Astrocyte (in vitro differentiated cells and primary cell): ENCODE results near the gene BCKDHB. TPM values are rescaled to one million over a fixed set of nuclear protein-coding genes. Genes with fewer than 3 reads are reported as not detected.

Experiments
- DNase-seq: peaks from one replicate; pipeline ENCODE4 v3.0.0-alpha.2; 2010; ENCODE audit warnings: low read depth
- FAIRE-seq: peaks from 2 replicates; lab custom pipeline; 2011; peaks lifted over from hg19 to GRCh38; lab: Jason Lieb, UNC
- H2AFZ ChIP-seq: 2 replicates; pipeline ENCODE4 v1.6.0; 2012; ENCODE audit warnings: low read depth, low read length, inconsistent platforms
- H3K27ac ChIP-seq: 2 replicates; pipeline ENCODE4 v1.5.1; 2011; ENCODE audit warnings: low read depth, low read length, inconsistent platforms
- H3K27me3 ChIP-seq: 2 replicates; pipeline ENCODE4 v1.6.0; 2011; ENCODE audit warnings: low read length, inconsistent platforms; ENCODE audit not compliant: insufficient read depth
- H3K36me3 ChIP-seq: 2 replicates; pipeline ENCODE4 v1.5.1; 2011; ENCODE audit warnings: low read length, inconsistent platforms; ENCODE audit not compliant: insufficient read depth
- H3K4me1 ChIP-seq: 2 replicates; pipeline ENCODE4 v1.5.1; 2011; ENCODE audit warnings: low read length, inconsistent platforms; ENCODE audit not compliant: insufficient read depth
- H3K4me2 ChIP-seq: 2 replicates; pipeline ENCODE4 v1.6.0; 2012; ENCODE audit warnings: low read length, inconsistent platforms
- H3K4me3 ChIP-seq: 2 replicates; pipeline ENCODE4 v1.5.1; 2011; ENCODE audit warnings: low read depth, mild to moderate bottlenecking, low read length, inconsistent platforms; ENCODE audit not compliant: insufficient read depth
- H3K79me2 ChIP-seq: 2 replicates; pipeline ENCODE4 v1.6.0; 2012; ENCODE audit warnings: mild to moderate bottlenecking, low read length, inconsistent platforms; ENCODE audit not compliant: insufficient read depth
- H3K9ac ChIP-seq: 2 replicates; pipeline ENCODE4 v1.6.0; 2012; ENCODE audit warnings: mild to moderate bottlenecking, low read length, inconsistent platforms
- H3K9me3 ChIP-seq: 2 replicates; pipeline ENCODE4 v1.5.1; 2012; ENCODE audit warnings: low read depth, mild to moderate bottlenecking, low read length, inconsistent platforms; ENCODE audit not compliant: insufficient read depth
- H4K20me1 ChIP-seq: 2 replicates; pipeline ENCODE4 v1.6.0; 2012; ENCODE audit warnings: low read length, inconsistent platforms; ENCODE audit not compliant: insufficient read depth
- H3K27ac Mint-ChIP-seq: one replicate; pipeline ENCODE4 v1.8.0; 2021; ENCODE audit warnings: mild to moderate bottlenecking, mixed read lengths; ENCODE audit not compliant: unreplicated experiment
- H3K27me3 Mint-ChIP-seq: one replicate; pipeline ENCODE4 v1.8.0; 2021; ENCODE audit warnings: low read depth, mixed read lengths; ENCODE audit not compliant: unreplicated experiment
- H3K36me3 Mint-ChIP-seq: one replicate; pipeline ENCODE4 v1.8.0; 2021; ENCODE audit warnings: low read depth, mixed read lengths; ENCODE audit not compliant: unreplicated experiment
- H3K4me1 Mint-ChIP-seq: one replicate; pipeline ENCODE4 v1.8.0; 2021; ENCODE audit warnings: low read depth, mixed read lengths; ENCODE audit not compliant: unreplicated experiment
- H3K4me3 Mint-ChIP-seq: one replicate; pipeline ENCODE4 v1.8.0; 2021; ENCODE audit warnings: mild to moderate bottlenecking, moderate library complexity, mixed read lengths; ENCODE audit not compliant: unreplicated experiment
- H3K9me3 Mint-ChIP-seq: one replicate; pipeline ENCODE4 v1.8.0; 2021; ENCODE audit warnings: mild to moderate bottlenecking, mixed read lengths; ENCODE audit not compliant: unreplicated experiment
- CTCF ChIP-seq: IDR thresholded peaks from 2 replicates; pipeline ENCODE4 v1.5.1; 2011; ENCODE audit warnings: low read depth, mild to moderate bottlenecking, inconsistent platforms, low read length, moderate library complexity; ENCODE audit not compliant: insufficient read depth
- EZH2 ChIP-seq: IDR thresholded peaks from 2 replicates; pipeline ENCODE4 v1.6.1; 2012; ENCODE audit warnings: mild to moderate bottlenecking, low read length, inconsistent platforms; ENCODE audit not compliant: insufficient read depth
- total RNA-seq: library from RNA; stranded (reverse); gene quantifications from 2 replicates; pipeline ENCODE4 v1.2.1, GENCODE V29; 2021

Gene BCKDHB
- total RNA-seq, 1 donor from 2014 or later: 18.4 TPM

- Mint-ChIP-seq H3K27me3 (no peaks in the 10 kb centered on the region), H3K27ac (no peak overlapping the region), H3K9me3 (no peaks in the 10 kb centered on the region), H3K36me3 (peaks cover 4% of the 10 kb centered on the region), H3K4me3 (no peak overlapping the region), H3K4me1 (no peaks in the 10 kb centered on the region)
- no peak for DNase-seq
- Histone ChIP-seq H3K36me3 (no peaks in the 10 kb centered on the region), H2AFZ (no peak overlapping the region), H3K4me1 (no peaks in the 10 kb centered on the region), H4K20me1 (no peaks in the 10 kb centered on the region), H3K4me2 (no peak overlapping the region), H3K9me3 (no peaks in the 10 kb centered on the region), H3K27me3 (no peaks in the 10 kb centered on the region), H3K9ac (no peak overlapping the region), H3K4me3 (no peak overlapping the region), H3K79me2 (no peaks in the 10 kb centered on the region), H3K27ac (no peak overlapping the region)
- no peak for FAIRE-seq
- TF ChIP-seq EZH2: no peak
- TF ChIP-seq CTCF: no peak
Observed at GRCh38 chr6:80156221-80156620, 49.8 kb downstream of the BCKDHB start.

GRCh38 chr6:80158478-80158989, 52.1 kb downstream of the BCKDHB start:
- DNase-seq (no peak), FAIRE-seq (no peak)
- Histone ChIP-seq H3K79me2 (no peaks in the 10 kb centered on the region), H2AFZ (no peak overlapping the region), H3K36me3 (no peaks in the 10 kb centered on the region), H3K4me1 (peaks cover 1% of the 10 kb centered on the region), H3K9me3 (no peaks in the 10 kb centered on the region), H3K27ac (no peak overlapping the region), H3K4me2 (no peak overlapping the region), H4K20me1 (no peaks in the 10 kb centered on the region), H3K27me3 (no peaks in the 10 kb centered on the region), H3K4me3 (no peak overlapping the region), H3K9ac (no peak overlapping the region)
- Mint-ChIP-seq H3K36me3 (peaks cover 2% of the 10 kb centered on the region), H3K9me3 (no peaks in the 10 kb centered on the region), H3K27me3 (no peaks in the 10 kb centered on the region), H3K4me3 (no peak overlapping the region), H3K4me1 (no peaks in the 10 kb centered on the region), H3K27ac (no peak overlapping the region)
- no peak for TF ChIP-seq CTCF
- no peak for TF ChIP-seq EZH2

GRCh38 chr6:80161434-80161833, 55.0 kb downstream of the BCKDHB start:
- no peak overlapping the region for H3K9ac ChIP-seq
- FAIRE-seq (no peak), DNase-seq (no peak)
- H2AFZ ChIP-seq: no peak overlapping the region
- H3K4me3 Mint-ChIP-seq: no peak overlapping the region
- H3K36me3 ChIP-seq: no peaks in the 10 kb centered on the region
- H3K79me2 ChIP-seq: no peaks in the 10 kb centered on the region
- H3K27ac Mint-ChIP-seq: no peak overlapping the region
- no peaks in the 10 kb centered on the region for H3K9me3 ChIP-seq
- no peaks in the 10 kb centered on the region for H3K27me3 Mint-ChIP-seq
- no peaks in the 10 kb centered on the region for H3K36me3 Mint-ChIP-seq
- H3K27me3 ChIP-seq: no peaks in the 10 kb centered on the region
- peaks cover 7% of the 10 kb centered on the region for H3K4me1 ChIP-seq
- H3K27ac ChIP-seq: no peak overlapping the region
- TF ChIP-seq EZH2 (no peak), CTCF (no peak)
- no peak overlapping the region for H3K4me3 ChIP-seq
- peaks cover 14% of the 10 kb centered on the region for H3K4me1 Mint-ChIP-seq
- no peaks in the 10 kb centered on the region for H4K20me1 ChIP-seq
- H3K4me2 ChIP-seq: no peak overlapping the region
- H3K9me3 Mint-ChIP-seq: no peaks in the 10 kb centered on the region
